Stimulated activated CD4-positive, alpha-beta T cell treated with anti-CD3 and anti-CD28 coated beads, Interleukin-1b, Interleukin-23, amount 100 ng/mL, for 48 hours (primary cell): ENCODE measurements around the gene IL16.
"Not testable (repeated sequence)": the region's sequence is repeated elsewhere in the genome, so short reads cannot be mapped to it uniquely, and the experiment has no call there.

ENCODE experiments used
- DNase-seq: peaks from one replicate; pipeline ENCODE4 v3.0.0-alpha.2; 2020

Gene IL16

DNA sequence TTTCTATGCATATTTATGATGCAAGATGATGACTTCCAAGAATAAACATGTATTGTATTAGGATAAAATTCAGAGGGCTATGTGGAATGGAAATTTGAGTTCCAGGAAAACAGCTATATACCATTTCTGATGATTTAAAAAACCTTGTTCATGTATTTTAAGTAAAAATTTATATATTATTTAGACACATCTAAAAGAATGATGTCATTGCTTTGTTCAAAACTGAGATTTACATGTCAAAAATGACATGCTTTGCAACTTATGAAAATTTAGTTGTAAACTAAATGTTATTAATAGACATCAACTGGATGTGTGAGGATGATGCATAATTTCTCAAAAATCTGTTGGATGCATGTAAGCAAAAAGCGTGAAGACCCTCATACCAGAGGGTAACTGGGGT is 125.0 kb downstream of the IL16 start:
- DNase-seq: no peak

DNA sequence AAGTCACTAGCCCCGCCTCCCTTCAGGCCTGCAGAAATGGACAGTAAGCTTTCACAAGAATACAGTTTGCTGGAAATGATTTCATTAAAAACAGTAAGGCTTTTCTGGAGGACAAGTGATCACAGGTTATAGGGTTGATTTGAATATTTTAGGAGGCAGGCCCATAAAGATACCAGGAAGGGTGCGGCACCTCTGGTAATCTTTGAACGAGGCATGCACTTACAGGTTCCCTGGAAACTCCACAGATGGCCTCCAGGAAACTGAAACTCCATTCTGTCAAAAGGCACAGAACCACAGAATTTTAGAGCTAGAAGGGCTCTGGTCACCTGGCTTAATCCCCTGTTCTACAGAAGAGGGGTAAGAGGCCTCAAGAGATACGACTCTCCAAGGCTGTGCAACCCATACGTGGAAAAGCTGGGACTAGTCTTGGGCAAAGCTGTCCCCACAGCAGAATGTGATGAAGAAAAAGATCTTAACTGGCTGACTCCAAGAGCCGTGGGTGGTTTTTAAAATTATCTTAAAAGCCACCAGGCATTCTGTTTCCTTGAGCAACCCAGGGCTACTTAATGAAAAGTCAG is 126.1 kb downstream of the IL16 start:
- no peak for DNase-seq

DNA sequence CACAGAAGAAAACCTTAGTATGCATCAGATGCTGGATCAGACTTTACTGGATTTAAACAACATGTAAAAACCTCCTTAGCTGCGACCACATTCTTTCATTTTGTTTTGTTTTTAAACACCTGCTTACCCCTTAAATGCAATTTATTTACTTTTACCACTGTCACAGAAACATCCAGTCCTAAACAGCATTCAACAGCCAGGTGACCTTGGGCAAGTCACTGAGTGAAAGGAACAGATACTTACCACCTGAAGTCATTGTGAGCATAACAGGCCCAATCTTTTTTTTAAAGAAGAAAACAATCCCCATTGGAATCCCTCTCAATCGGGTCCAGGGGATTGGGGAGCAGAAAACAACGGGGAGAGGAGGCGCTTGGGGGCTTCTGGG is 126.9 kb downstream of the IL16 start:
- DNase-seq: no peak

DNA sequence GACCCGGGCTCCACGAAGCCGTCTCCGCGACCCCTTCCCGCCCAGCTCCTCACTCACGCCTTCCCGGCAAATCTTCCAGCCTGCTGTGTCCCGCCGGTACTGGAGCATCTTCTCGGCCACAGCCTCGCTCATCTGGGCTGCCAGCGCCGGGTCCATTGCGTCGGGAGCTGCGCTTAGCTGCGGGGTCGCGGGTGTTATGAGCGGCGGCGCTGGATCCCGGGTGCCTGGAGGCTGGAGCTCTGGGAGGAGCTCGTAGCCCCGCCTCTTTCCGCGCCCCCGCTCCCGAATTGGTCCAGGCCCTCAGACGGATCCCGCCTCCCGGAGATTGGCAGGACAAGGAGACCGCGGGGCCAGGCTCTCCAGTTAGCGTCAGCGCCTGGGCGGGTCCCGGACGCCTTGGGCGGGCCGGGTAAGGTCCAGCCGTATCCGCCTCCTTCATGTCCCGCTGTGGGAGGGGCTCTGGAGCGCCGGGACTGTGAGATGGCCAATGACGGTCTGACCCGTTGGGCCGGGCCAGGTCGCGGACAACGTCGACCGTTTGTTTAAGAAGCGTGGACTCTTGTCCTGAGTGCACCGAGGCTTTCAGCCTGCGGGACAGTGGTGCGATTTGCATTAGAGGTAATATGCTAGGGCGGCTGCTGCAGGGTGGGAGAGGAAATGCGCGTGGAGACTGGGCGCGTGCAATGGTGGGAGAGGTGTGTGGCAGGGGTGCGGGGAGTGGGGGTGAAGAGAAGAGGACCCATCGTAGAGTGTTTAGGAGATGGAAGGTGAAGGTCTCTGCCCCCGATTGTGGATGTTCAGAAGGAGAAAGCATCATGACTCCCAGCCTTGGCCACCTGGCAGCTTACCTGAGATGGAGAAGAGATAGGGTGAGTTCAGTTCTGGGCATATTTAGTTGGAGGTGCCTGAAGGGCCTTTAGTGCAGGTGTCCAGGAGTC is 127.5 kb downstream of the IL16 start, which contains the start of gene STARD5:
TSS of gene STARD5 (minus strand) at position 198 of the 938 bp plus-strand sequence. CDS start at position 156, 42 bp downstream.
- peak; percentile 97 for DNase-seq

DNA sequence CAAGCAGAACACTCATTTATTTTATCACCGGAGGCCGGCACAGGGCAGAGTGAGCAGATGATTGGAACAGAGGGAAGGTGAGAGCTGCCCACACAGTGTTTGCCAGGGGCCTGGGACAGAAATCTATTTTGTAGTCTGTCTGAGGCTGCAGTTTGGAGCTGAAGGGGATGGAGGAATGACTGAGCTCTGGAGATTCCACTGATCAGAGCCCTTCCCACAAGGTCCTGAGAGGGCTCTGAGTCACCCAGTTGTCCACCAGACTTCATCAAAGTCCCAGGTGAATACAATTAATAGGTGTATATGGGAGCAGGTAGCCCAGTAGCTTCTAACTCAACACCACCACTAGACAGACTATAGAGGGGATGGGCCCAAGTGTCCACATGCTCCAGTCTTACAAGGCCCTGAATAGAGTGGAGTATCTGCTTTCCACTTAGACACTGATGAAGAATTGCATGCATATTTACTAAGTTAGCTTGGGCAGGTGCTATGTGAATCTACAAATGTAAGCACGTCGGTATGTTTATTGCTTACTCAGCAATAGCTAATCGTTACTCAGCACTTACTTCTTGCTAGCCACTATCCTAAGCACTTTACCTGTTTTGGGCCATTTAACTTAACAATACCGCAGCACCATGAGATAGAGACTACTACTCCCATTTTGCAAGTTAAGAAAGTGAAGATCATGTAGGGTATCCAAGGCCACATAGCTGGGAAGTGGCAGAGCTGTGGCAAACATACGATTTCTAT is 130.0 kb downstream of the IL16 start:
- DNase-seq: no peak

DNA sequence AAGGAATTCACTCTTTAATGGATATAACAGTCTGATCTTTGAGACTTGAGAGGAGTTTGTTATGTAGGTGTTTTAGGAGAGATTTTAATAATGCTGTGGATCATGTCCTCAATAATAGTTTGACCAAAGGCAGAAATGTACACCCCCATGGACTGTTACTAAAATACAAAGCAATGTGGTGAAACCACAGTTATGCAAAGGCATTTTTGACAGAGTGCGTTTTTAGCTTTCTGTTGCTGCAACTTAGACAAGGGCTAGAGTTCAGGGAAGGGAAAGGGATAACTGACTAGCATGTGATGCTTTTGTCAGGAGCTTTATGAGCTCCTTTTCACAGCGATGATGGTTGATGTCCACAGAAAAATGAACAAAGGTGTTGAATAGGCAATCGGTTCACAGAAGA is 130.8 kb downstream of the IL16 start:
- no peak for DNase-seq

DNA sequence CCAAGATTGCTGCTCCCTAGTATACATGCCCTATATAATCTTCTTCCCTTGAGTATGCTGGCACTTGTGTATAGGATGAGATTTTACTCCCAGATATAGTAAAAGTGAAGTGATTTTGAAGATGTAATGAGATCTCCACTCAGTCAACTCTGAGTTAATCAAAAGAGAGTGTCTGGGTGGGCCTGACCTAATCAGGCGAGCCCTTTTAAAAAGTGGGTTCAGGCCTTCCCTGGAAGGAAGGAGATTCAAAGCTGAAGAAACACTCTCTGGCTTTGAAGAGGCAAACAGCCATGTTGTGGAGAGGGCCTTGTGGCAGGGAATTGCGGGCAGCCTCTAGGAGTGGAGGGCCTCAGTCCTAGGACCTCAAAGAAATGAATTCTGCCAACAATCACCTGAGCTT is 132.8 kb downstream of the IL16 start:
- DNase-seq: no peak

DNA sequence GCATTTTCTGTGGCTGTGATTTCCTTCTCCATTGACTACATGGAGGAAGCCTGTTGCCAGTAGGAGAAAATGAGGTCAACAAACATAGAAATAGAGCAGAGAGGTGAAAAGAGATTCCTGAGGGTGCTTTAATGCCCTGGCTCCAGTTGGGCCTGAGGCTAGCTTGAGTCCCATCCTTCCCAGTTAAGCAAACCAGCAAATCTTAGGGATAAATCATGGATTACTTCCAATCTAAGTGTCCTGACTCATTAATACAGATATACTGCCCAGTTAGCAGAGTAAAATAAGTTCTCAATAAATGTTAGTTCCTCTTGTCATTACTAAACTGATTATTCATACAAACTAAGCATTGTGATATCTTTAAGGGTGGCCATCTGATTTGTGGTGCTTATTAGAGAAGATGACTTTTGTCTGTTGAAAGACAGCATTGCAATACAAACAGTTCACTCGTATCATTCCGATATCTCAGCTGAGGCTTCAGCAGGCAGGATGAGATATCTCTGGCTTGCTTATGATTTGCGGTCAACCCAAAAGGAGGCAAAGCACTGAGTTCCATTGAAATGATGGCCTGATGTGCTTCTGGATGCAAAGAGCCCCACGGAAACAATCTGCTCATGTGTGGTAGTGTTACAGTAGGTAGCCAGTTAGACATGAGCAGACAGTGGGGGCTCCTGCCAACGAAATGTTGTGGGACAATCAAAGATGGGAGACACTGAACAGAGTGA is 133.8 kb downstream of the IL16 start:
- DNase-seq: no peak

DNA sequence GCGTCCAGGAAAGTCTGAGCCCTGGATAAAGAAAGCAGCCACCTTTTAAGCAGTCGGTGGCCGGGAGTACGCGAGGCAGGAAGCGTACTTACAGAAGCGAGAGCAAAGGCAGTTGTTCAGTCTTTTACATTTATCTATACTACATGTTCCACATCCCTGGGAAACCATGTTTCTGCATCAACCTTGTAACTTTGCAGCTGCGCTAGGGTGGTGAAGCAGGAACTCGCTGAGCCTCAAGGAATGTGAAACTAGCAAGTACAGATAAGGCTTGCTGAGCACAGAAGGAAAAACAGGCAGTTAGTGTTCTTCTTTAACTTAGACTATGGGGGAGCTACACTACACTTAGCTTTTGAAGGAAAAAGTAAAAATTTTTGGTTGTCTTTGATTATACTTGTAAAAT is 134.5 kb downstream of the IL16 start:
- DNase-seq: not testable (repeated sequence)

DNA sequence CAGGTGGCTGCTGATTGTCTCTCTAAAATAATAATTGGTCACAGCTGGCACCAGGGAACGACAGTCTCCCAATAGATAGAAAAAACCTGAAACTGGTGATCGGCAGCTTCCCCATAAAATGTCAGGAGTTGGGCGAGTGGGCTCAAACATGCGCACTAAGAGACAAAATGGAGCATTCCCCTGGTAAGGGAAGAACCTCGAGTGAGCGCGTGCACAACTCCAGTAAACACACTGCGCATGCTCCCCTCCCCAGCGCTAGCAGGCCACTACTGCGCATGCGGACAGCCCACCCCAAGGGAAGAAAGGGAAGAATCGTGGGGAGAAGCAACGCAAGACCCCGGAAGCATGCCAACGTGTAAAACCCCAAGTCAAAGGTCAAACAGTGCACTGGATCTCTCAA is 134.9 kb downstream of the IL16 start:
- no peak for DNase-seq

DNA sequence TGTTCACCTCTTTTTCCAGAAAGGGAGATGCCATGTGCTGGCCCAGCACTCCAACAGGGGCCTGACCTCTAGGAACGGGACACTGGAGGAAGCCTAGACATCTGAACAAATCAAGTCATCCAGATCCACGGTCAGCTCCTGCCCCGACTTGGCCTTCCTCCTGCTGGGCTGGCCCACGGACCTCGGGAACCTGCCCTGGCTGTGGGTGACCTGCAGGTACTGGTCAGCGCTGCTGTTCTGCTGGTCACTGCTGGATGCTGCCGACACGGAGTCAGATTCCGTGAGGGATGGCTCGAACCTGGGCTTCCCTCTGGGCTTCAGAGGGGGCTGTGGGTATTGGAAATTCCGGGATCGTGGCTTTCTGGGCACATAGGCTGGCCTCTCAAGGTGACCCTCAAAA is 135.6 kb downstream of the IL16 start:
- no peak for DNase-seq

DNA sequence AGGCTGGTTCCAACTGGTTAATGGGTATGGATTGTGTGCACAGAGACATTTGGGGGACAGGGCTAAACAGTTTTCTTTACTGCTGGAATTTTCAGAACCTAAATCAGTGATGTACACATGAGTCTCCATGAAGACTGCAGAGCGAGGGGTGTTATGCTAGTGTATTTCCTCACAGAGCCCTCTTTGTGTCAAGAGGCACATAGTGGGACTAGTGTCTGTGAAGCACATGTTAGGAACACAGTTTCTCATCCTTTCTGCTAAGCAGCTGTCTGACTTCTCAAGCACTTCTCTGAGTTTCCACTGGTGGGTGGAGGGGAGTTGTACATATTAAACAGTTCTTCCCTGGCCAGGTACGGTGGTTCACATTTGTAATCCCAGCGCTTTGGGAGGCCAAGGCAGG is 136.7 kb downstream of the IL16 start:
- DNase-seq: no peak

DNA sequence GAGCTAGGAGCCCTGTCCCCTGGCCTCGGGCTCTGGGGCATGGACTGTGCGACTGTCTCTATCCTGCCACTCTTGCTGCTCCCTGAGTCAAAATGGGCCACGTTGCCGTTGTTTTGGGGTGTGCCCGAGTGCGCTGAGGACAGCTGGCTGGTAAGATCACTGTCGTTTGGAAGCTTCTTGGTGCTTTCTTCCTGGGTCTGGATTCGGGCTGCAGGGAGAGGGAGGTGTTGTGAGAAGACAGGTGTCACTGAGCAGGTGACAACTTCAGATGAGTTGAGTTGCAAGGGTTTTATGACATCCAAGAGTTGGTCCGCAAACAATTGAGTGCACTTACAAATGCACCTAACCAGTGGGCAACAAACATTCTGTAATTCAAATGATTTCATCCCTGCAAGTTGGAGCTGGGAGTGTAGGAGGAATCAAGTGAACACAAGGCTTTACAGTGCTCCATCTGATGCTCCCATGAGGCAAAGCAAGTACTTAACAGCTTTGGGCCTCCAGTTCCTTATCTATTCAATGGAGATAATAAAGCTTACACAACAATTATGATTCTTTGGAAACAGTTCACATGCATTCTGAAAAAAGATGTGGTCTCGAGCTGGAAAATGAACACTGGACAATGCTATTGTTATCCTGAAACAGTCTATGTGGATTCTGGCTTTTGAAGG is 138.2 kb downstream of the IL16 start:
- DNase-seq: no peak

DNA sequence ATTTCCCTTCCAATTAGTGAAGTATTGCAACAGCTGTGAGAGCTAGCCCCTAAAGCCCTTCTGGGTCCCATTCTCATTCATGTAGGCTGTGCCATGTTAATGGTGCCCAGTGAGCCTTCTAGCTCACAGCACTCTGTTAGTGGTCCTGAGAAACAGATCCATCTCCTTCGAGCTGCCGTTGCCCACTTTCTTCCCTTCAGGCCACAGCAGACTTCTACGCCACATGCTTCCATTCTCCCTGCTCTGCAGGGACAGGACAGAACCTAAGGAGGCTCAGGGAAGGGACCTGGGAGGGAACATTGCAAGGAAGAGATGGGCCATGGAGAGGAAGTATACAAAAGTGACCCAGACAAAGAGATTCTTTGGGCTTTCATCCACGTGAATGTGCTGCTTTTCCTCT is 139.0 kb downstream of the IL16 start:
- no peak for DNase-seq

DNA sequence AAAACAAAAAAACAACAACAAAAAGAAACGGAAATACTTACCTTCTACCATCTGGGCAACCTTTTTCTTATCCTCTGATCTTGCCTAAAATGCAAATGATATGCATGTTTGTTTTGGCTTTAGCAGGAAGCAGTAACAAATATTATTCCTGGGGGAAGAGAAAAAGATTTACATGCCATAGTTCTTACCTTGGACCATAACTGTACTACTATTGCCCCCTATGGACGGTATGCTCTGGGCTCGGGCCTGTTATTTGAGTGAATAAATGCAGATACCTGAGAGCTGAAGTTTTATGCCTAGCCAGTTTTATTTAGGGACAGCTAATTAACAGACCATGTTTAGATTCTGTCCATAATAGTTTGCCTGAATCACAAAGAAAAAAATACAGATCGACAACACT is 139.9 kb downstream of the IL16 start:
- DNase-seq: peak; percentile 14

DNA sequence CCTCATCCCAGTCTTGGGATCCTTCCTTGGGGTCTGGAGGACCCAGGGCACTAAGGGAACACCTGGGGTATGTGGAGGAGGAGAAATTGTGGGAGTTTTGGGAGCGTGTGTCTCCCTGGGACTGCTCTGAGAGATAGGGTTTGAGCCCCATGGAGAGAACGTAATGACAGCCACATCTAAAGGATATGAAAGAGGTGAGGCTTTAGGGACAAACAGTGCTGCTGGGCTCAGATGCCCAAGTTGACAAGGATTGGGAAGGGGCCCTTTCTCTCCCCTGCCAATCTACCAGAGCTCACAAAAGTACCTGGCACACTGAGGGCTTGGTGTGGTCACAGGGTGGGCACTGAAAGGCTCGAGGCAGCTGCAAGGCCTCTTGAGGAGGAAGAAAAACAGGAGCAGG is 140.6 kb downstream of the IL16 start:
- DNase-seq: no peak

DNA sequence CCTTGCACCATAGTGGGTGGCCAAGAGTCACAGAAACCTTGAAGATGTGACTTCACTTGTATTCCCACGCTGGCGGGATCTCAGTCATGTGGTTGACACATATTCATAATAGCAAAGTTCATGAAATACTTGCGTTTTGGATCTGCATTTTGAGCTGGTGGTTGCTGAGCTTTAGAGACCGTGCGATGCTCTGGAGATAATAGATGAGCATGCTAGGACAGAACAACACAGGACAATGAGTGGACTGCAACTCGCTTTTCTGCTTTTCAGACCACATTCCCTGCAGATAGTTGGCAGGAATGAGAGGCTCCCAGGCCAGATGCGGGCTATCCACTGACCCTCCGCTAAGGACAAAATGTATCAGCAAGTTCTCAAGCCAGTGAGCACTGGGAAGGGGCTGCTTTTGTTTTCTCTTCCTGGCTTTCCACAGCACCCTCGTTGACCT is 141.1 kb downstream of the IL16 start:
- no peak for DNase-seq

DNA sequence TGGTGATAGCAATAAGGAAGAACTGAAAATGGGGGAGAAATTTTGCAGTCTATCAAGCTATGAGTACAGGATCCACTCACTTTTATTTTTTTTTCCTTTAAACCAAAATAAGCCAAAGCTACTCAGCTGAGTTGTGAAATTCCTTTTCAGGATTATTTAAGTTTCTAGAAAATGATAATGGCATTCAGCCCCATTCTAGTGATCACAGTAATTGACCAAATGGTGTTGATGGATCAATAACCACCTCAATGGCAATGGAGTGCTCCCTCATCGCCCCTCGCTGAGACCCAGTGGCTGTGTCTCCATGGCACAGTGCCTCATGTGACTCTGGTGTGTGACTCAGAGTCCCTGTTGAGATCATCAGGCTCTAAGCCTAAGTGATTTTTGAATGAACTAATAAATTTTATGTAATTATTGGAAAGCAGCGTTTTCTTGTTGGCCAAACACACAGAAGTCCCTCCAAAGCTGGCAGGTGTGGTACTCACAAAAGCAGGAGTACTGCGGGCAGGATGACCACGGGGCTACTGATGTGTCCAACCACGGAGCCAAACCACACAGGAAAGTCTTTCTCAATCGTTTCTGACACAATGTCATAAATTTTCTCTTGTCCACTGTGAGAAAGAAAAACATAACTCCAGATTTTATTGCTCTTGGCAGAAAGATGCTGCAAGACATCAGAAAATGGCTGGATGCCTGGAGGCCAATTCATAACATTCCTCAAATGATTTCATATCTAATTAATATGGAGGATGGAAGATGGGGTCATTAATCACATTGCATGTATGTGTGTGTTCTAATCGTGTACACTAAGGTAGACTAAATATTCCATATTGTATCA is 141.7 kb downstream of the IL16 start:
- DNase-seq: no peak

DNA sequence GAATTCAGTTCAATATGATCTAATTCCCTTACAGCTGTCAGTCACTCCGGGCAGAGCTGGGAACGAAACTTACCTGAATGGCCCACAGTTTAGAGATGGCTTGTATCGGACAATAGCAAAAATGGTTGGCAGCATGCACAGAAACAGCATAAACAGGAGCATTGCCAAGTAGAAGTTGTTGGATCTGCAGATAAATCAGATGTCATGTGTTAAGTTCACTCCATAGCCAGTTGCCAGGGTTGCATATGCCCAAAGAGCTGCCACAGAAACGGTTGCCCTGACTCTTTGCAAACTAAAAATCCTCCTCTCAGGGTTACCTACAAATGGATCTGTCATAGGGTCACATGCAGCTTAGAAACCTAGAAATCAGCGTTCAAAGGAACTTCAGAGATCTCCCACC is 142.6 kb downstream of the IL16 start:
- DNase-seq: no peak

DNA sequence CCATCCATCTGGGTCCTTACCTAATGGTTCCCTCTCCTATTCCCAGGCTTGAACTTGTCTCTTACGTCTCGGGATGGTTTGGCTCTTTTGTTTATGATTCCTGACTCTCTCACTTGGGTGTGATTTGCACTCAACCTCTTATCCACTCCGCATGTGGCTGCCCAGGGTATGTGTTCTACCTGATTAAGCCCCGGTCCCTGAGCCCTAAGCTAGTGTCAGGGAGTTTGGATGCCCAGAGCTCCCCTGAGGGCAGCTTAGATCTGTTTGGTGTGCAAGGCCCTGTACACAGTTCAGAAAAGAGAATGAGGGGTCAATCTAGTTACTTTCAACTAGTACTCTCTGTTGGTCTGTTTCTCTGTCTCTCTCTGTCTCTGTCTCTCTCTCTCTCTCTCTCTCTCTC is 143.2 kb downstream of the IL16 start:
- no peak for DNase-seq

DNA sequence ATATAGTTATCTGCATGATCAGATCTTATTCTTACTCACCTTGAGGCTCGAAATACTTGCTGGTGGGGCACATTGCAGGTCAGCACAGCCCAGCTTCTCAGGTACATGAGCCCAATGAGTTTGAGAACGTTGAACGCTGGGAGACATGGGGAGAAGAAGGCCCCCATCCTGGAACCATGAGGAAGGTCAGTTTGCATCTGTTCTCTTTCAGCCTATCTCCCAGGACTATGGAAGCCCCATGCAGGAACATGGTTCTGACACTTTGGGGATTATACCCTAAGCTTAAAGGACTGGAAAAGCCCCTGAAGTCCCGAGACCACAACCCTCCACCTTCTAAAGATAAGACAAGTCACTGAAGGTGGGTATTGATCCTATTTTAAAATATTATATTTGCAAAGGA is 144.7 kb downstream of the IL16 start:
- no peak for DNase-seq

DNA sequence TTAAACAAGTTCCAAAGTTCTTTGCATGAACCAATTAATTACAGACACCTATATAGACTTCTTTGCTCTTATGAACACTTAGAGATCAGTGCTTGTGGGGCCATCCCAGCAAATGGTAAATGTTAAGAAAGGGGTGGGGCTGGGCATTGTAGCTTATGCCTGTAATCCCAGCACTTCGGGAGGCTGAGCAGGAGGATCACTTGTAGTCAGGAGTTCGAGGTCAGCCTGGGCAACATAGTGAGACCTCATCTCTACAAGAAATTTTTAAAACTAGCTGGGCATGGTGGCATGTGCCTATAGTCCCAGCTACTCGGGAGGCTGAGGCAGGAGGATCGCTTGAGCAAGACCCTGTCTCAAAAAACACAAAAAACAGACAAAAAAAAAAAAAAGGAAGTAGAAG is 146.7 kb downstream of the IL16 start:
- DNase-seq: no peak
